Measurements from ENCODE around the gene WDPCP.

DNA sequence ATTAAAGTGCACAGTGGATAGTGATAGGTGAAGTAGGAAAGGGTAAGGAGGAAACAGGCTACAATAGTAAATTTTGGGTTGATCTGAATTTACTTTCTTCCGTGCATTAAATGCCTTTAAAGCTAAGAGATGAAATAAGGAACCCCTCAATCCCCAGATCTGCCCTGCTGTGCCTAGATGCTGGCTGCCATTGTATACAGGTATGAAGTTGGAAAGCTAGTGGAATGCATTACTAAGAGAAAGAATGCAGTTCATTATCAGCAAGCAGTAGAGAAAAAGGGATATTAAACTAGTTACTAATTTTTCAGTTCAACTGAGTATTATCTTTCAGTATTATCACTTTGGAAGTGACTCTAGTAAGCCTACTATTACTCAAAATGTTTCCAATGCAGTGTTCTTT is 93.3 kb downstream of the WDPCP start:
- TF ChIP-seq EZH2 (IDR thresholded peaks at IDR 0.05) = no peak
- TF ChIP-seq POLR2AphosphoS5 (IDR thresholded peaks at IDR 0.05; ENCODE audit: borderline replicate concordance, low read depth, low read length) = no peak
- no peak for TF ChIP-seq FOXP2 (optimal IDR thresholded peaks at IDR 0.05; ENCODE audit: control extremely low read depth, extremely low read length, insufficient read depth)

Data from SK-N-MC (cell line).